GM12891 (cell line): Measurements from ENCODE around the gene NAV2.
"Not testable (repeated sequence)": the region's sequence is repeated elsewhere in the genome, so short reads cannot be mapped to it uniquely, and the experiment has no call there.

Experiments
- DNase-seq: peaks from one replicate; pipeline ENCODE4 v3.0.0; 2011; ENCODE audit warnings: low spot score; ENCODE audit not compliant: insufficient read length
- FAIRE-seq: peaks from 2 replicates; lab custom pipeline; 2011; peaks lifted over from hg19 to GRCh38; lab: Jason Lieb, UNC
- PAX5 ChIP-seq: IDR thresholded peaks from 2 replicates; pipeline ENCODE4 v1.6.1; 2011; ENCODE audit warnings: low read length, moderate library complexity, mild to moderate bottlenecking; ENCODE audit not compliant: insufficient read depth, severe bottlenecking
- POLR2A ChIP-seq: IDR thresholded peaks from 2 replicates; pipeline ENCODE4 v1.6.1; 2011; ENCODE audit warnings: low read depth, low read length, control low read depth
- POLR2AphosphoS5 ChIP-seq: IDR thresholded peaks from 2 replicates; pipeline ENCODE4 v1.6.1; 2011; ENCODE audit warnings: low read depth, low read length, control low read depth
- POU2F2 ChIP-seq: IDR thresholded peaks from 2 replicates; pipeline ENCODE4 v1.6.1; 2011; ENCODE audit warnings: low read depth, mild to moderate bottlenecking, control low read depth, low read length, moderate library complexity
- SPI1 ChIP-seq: IDR thresholded peaks from 2 replicates; pipeline ENCODE4 v1.6.1; 2011; ENCODE audit warnings: low read depth, low read length, control low read depth
- TAF1 ChIP-seq: IDR thresholded peaks from 2 replicates; pipeline ENCODE4 v1.6.1; 2011; ENCODE audit warnings: low read depth, low read length, control low read depth

The NAV2 gene

DNA sequence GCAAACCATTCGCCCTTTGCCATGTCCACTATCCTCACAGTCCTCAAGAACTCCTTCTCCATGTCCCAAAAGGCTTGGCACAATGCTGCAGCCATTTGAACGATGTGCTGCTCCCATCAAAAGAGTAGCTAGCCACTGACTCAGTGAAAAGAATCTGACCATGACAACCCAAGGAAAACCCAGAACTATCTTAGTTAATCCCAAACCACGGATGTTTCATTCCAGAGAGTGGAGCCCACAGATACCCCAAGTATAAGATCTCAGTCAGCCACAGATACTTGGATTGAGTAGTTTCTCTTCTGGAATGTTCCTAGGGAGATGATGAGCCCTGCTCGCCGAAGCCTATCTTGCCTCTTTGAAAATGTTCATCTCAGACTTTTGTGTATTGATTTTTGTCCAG, 176.9 kb downstream of the NAV2 start:
- DNase-seq (no peak), FAIRE-seq (no peak)
- TF ChIP-seq TAF1 (no peak), POU2F2 (no peak), POLR2A (no peak), POLR2AphosphoS5 (no peak), PAX5 (no peak), SPI1 (no peak)

DNA sequence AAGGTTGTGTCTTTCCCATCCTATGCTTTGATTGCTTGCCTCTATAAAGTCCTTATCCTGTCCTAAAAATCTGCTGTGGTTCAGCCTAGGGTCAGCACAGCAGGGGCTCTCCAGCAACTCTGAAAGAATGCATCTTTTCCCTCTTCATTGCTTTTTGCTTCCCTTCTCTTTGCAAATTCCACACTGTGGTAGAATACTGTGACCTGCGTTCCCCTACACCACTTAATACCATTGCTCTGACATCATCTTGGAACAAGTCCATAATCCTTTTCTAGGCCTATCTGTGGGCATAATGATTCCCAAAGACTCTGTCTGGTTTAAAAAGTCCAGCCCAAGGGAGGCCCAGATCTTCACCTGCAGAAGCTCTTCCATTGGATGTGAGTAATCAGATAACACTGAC, 177.7 kb downstream of the NAV2 start:
- DNase-seq = no peak

DNA sequence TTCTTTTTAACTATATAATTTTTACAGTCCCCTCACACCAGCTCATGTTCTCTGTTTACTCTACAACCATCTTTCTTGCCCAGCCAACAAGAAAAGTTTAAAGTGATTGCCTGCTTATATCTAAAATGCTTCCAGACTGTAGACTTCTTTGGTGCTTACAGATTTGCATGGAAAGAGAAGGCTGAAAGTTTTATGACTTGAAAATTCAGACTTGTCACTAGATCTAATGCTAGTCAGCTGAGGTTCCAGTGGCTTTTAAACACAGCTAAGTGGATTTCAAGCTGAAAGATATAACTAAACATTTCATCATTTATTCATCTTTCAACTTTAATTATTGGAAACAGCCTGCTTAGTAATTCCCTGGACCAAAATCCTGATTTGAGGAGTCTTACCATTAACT, 178.4 kb downstream of the NAV2 start:
- FAIRE-seq (no peak), DNase-seq (no peak)
- TF ChIP-seq SPI1 = no peak
- TF ChIP-seq TAF1 = no peak
- no peak for TF ChIP-seq PAX5
- no peak for TF ChIP-seq POU2F2
- no peak for TF ChIP-seq POLR2AphosphoS5
- no peak for TF ChIP-seq POLR2A

More for the DNA sequence above, 177.7 kb downstream of the NAV2 start:
- FAIRE-seq = no peak
- TF ChIP-seq TAF1 = no peak
- no peak for TF ChIP-seq SPI1

- DNase-seq = no peak
- FAIRE-seq = no peak
- no peak for TF ChIP-seq POU2F2
- TF ChIP-seq SPI1 = no peak
- TF ChIP-seq POLR2AphosphoS5 = no peak
Observed at GRCh38 chr11:19892387-19892786, 179.8 kb downstream of the NAV2 start.

GRCh38 chr11:19892876-19893275, 180.2 kb downstream of the NAV2 start:
- DNase-seq = no peak
- TF ChIP-seq SPI1 = no peak
- TF ChIP-seq POLR2AphosphoS5 = no peak
- TF ChIP-seq TAF1 = no peak
- no peak for TF ChIP-seq PAX5
- TF ChIP-seq POLR2A = no peak
- no peak for TF ChIP-seq POU2F2
- FAIRE-seq = no peak

DNA sequence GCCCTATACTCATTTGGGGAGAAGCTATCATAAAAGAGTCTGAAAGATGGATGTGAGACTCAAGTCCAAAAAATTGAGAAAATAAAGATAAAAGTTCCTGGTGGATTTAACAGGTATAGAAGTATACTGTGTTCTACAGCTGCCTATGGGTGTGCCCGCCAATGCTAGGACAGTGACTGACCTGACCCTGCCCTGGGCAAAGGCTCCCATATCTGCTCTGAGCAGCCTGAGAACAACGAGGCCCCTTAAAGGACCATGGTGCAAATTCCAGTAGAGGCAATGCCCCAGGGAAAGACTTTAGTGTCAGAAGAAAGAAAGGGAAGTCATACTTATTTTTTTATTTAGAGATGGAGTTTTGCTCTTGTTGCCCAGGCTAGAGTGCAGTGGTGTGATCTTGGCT, 181.8 kb downstream of the NAV2 start:
- no peak for TF ChIP-seq PAX5
- TF ChIP-seq POLR2AphosphoS5 = no peak
- no peak for TF ChIP-seq POU2F2
- TF ChIP-seq TAF1 = no peak
- TF ChIP-seq POLR2A = no peak
- no peak for TF ChIP-seq SPI1
- FAIRE-seq (no peak), DNase-seq (no peak)

DNA sequence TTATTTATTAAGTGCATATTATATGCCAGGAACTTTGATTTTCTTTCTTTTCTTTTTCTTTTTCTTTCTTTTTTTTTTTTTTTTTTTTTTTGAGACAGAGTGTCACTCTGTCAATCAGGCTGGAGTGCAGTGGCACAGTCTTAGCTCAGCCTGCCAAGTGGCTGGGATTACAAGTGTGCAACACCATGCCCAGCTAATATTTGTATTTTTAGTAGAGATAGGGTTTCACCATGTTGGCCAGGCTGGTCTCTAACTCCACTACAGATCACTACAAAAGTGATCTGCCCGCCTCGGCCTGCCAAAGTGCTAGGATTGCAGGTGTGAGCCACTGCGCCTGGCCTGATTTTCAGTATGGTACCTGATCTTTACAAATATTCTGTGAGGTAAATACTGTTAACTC, 182.4 kb downstream of the NAV2 start:
- not testable (repeated sequence) for DNase-seq, FAIRE-seq

DNA sequence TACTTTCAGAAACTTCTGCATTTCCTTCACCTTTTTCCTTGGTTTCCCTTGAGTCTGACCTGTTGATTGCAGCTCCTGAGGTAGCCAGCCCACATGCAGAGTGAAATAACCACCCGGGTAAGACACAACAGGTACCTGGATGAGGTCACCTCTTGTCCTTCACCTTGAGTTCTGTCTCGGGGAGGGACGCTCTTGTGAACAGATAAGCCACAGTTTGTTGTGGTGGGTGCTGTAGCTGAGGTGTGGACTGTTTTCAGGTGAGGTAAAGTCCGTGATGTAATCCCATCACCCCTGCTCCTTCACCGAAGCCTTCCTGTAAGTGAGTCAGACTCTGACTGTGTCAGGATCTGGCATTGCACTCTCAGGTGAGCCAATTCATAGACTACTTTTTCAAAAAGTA, 183.1 kb downstream of the NAV2 start:
- no peak for FAIRE-seq
- TF ChIP-seq POU2F2 (no peak), PAX5 (no peak), SPI1 (no peak), TAF1 (no peak), POLR2A (no peak), POLR2AphosphoS5 (no peak)
- no peak for DNase-seq

- no peak for FAIRE-seq
- no peak for DNase-seq
- TF ChIP-seq SPI1 (no peak), POLR2A (no peak)
Observed at GRCh38 chr11:19903620-19904069, 191.0 kb downstream of the NAV2 start.

- FAIRE-seq (no peak), DNase-seq (no peak)
- TF ChIP-seq TAF1 = no peak
- TF ChIP-seq POLR2AphosphoS5 = no peak
- no peak for TF ChIP-seq POLR2A
- no peak for TF ChIP-seq SPI1
- no peak for TF ChIP-seq POU2F2
Observed at GRCh38 chr11:19905280-19905853, 192.7 kb downstream of the NAV2 start.

DNA sequence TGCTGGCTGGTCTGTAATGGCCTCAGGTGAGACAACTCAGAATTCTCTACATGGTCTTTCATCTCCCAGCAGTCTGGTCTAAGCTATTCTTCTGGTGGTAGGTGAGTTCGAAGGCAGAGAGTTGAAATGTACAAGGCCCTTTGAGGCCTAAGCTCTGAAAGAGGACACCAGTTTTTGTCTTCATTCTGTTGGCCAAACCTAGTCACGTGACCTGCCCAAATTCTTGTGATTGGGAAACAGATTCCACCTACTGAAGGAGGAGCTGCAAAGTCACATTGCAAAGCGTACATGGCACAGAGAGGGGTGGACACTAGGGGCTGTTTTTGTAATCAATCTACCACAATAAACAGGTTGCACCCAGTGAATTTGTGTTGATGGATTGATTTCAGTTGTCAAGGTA, 193.5 kb downstream of the NAV2 start:
- DNase-seq (no peak), FAIRE-seq (no peak)
- TF ChIP-seq PAX5 (no peak), SPI1 (no peak), POLR2AphosphoS5 (no peak), TAF1 (no peak), POU2F2 (no peak), POLR2A (no peak)
